ENCODE results near the gene PHACTR1. TPM values are rescaled to one million over a fixed set of nuclear protein-coding genes. Genes with fewer than 3 reads are reported as not detected.

The PHACTR1 gene
- total RNA-seq, 1 donor from 2014 or later: 8.4 TPM

- Histone ChIP-seq H3K36me3 (peaks cover 14 to 59% of the 10 kb centered on the region in 2 donors), H3K9me3 (no peaks in the 10 kb centered on the region), H3K27me3 (no peaks in the 10 kb centered on the region), H3K4me1 (peaks cover 0 to 7% of the 10 kb centered on the region in 2 donors), H3K4me3 (no peak overlapping the region), H3K27ac (no peak overlapping the region)
- intact Hi-C loops (cut with DNase I): no loop called here
- TF ChIP-seq CTCF (IDR thresholded peaks at IDR 0.05): no peak
- DNase-seq (ENCODE audit: low spot score in 2 of 2): no peak
These were observed 558.3 kb downstream of the PHACTR1 start for GRCh38 chr6:13274707-13275434.

GRCh38 chr6:13275435-13275989 lies 558.9 kb downstream of the PHACTR1 start:
- H3K27me3 ChIP-seq: no peaks in the 10 kb centered on the region
- intact Hi-C loops (cut with DNase I): no loop called here
- peaks cover 0 to under 1% of the 10 kb centered on the region in 2 donors for H3K4me1 ChIP-seq
- H3K27ac ChIP-seq: no peak overlapping the region
- no peak overlapping the region for H3K4me3 ChIP-seq
- H3K9me3 ChIP-seq: no peaks in the 10 kb centered on the region
- peaks cover 21 to 65% of the 10 kb centered on the region in 2 donors for H3K36me3 ChIP-seq
- DNase-seq (ENCODE audit: low spot score in 2 of 2): no peak
- no peak for TF ChIP-seq CTCF (IDR thresholded peaks at IDR 0.05)

- H3K36me3 ChIP-seq: peaks cover 23 to 77% of the 10 kb centered on the region in 2 donors
- DNase-seq (ENCODE audit: low spot score in 2 of 2): no peak
- intact Hi-C loops (cut with DNase I): no loop called here
These were observed 560.7 kb downstream of the PHACTR1 start for GRCh38 chr6:13277231-13277630.

GRCh38 chr6:13278164-13278563 lies 561.6 kb downstream of the PHACTR1 start:
- no peaks in the 10 kb centered on the region for H3K4me1 ChIP-seq
- no peak overlapping the region for H3K4me3 ChIP-seq
- H3K36me3 ChIP-seq: peaks cover 28 to 75% of the 10 kb centered on the region in 2 donors
- H3K27ac ChIP-seq: no peak overlapping the region
- no peaks in the 10 kb centered on the region for H3K9me3 ChIP-seq
- TF ChIP-seq CTCF (IDR thresholded peaks at IDR 0.05): no peak
- no peaks in the 10 kb centered on the region for H3K27me3 ChIP-seq
- intact Hi-C loops (cut with DNase I): no loop called here
- DNase-seq (ENCODE audit: low spot score in 2 of 2): no peak

More at GRCh38 chr6:13277231-13277630, 560.7 kb downstream of the PHACTR1 start:
- no peak overlapping the region for H3K27ac ChIP-seq
- no peaks in the 10 kb centered on the region for H3K4me1 ChIP-seq
- no peak overlapping the region for H3K4me3 ChIP-seq
- no peak for TF ChIP-seq CTCF (IDR thresholded peaks at IDR 0.05)
- no peaks in the 10 kb centered on the region for H3K9me3 ChIP-seq
- no peaks in the 10 kb centered on the region for H3K27me3 ChIP-seq

- Histone ChIP-seq H3K9me3 (no peaks in the 10 kb centered on the region), H3K4me3 (no peak overlapping the region), H3K27me3 (no peaks in the 10 kb centered on the region), H3K36me3 (peaks cover 36 to 76% of the 10 kb centered on the region in 2 donors), H3K4me1 (no peaks in the 10 kb centered on the region), H3K27ac (no peak overlapping the region)
- intact Hi-C loops (cut with DNase I): no loop called here
- no peak for TF ChIP-seq CTCF (IDR thresholded peaks at IDR 0.05)
- no peak for DNase-seq (ENCODE audit: low spot score in 2 of 2)
These were observed 562.4 kb downstream of the PHACTR1 start for GRCh38 chr6:13278991-13279390.

Data from ascending aorta (tissue), 2 donors.